CD4-positive, alpha-beta T cell treated with Interleukin-12 subunit alpha and Interleukin-12 subunit beta, for 1 hour (primary cell): Measurements from ENCODE around the gene COL6A3.
"Not testable (repeated sequence)": the region's sequence is repeated elsewhere in the genome, so short reads cannot be mapped to it uniquely, and the experiment has no call there.

Source experiments
- DNase-seq: peaks from one replicate; pipeline ENCODE4 v3.0.0-alpha.2; 2020

The COL6A3 gene

DNA sequence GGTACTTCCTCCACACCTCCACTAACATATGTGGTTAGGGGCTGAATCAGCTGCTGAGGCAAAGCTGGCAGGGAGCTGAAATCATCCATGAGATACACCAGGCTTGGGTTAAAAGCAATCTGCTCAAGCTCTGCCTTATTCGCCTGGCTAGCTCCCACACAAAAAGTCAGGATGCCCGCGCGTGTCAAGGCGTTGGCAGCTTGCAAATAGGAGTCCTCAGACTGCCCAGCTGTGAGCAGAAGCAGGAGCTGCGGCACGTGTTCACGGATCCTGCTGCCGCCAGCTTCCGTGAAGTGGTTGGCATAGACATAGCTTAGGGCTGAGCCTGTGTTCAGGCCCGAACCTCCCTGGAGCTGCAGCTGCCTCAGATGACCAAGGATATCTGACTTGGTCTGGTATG, 35.3 kb downstream of the COL6A3 start:
- no peak for DNase-seq

DNA sequence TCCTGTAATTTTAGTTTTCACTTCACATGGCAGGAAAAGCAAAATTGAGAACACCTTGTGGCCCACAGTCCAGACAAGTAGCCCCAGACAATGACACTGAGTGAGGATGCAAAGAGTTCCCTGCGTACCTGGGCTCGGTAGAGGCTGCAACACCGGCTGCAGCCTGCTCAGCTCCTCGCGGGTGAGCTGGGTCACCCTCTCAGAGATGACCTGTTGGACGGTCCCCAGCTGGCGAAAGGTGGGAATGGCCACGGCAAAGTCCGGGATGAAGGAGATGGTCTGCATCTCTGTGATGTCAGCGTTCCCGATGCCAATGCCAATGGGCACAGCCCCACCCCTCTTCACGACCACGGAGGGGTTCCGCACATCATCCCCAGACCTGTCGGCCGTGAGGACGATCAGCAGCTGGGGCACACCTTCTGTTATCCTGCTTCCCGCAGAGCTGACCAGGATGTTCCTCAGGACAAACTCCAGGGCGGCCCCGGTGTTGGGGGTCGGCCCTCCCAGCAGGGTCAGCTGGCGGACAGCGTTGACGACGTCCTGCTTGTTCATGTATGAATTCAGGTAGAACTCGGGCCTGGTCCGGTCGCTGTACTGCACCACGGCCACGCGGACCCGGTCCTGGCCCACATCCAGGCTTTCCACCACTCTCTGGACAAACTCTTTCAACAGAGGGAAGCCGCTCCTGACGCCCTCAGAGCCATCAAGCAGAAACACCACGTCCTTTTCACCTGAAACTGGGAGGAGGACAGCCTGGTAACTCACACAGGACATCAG, 39.5 kb downstream of the COL6A3 start:
- DNase-seq = no peak

DNA sequence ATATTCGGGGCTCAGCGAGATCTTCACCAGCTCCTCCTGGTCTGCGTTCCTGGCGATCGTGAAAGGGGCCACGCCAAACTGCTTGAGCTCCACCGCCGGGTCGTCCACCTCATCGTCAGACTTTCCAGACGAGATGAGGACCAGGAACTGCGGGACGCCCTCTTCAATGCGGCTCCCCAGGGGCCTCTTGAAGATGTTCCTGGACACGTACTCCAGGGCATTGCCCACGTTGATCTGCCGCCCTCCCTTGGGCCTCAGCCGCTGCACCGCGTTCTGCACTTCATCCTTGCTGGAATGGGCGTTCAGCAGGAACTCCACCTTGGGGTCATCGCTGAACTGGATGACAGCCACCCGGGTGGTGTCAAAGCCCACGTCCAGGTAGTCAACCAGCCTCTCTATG, 42.1 kb downstream of the COL6A3 start:
- no peak for DNase-seq

DNA sequence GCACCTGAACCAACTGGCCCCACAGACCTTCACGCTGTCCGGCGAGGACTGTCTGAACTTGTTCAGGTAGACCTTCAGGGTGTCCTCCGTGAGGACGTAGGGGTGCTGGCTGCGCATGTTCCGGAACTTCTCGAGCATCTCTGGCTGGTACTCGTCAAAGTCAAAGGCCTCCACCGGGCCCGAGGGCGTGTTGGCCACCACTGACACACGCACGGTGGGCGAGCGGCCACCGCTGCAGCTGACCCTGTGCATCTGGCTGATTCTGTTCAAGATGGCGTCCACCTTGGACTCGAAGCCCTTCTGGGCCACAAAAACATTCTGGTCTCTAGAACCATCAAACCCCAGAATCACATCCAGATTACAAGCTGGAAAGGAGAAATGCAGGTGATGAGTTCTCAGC, 48.3 kb downstream of the COL6A3 start:
- no peak for DNase-seq

DNA sequence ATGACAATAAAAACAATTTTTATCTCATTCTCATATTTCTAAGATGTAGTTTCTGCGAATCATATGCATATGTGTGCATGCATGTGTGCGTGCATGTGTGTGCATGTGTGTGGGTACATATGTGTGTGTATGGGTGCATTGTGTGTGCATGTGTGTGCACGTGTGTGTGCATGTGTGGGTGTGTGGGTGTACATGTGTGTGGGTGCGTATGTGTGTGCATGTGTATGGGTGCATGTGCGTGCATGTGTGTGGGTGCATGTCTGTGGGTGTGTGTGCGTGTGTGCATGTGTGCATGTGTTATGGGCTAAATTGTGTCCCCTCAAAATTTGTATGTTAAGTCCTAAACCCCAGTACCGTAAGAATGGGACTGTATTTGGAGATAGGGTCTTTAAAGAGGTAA, 49.3 kb downstream of the COL6A3 start:
- DNase-seq = no peak

DNA sequence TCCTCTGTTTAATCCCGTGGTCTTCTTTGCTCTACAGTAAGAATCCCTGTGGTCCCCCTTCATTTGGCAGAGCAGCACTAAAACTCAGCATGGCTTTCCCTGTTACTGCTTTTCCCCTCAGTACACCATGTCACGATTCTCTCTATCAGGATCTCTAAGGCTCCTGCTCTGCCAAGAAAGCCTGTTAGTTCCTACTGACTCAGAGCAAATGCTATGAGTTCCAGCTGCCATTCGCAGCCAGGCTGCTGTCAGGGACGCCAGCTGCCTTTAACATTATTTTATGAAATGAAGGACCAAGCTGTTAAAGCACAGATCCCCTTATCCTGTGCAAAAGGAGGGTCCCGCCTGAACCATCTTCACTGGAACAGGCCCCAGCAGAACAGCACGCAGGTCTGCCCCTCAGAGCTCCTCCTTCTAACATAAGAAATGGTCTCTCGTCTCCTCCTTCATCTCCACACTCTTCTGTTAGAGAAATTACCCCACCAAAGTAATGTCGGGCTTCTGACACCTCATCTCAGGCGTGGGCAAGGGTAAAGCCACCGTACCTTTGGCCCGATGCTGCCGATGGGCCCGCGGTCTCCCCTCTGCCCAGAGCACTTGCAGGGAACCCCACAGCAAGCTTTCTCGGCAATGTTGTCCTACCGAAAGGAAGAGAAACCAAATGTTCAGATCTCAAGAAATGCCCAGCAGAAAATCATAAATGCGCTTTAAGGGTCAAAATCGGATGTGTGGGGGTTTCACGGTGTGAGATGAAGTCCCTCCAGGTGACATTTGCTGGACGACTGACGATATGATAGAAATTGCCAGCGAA, 52.6 kb downstream of the COL6A3 start:
- DNase-seq = no peak

DNA sequence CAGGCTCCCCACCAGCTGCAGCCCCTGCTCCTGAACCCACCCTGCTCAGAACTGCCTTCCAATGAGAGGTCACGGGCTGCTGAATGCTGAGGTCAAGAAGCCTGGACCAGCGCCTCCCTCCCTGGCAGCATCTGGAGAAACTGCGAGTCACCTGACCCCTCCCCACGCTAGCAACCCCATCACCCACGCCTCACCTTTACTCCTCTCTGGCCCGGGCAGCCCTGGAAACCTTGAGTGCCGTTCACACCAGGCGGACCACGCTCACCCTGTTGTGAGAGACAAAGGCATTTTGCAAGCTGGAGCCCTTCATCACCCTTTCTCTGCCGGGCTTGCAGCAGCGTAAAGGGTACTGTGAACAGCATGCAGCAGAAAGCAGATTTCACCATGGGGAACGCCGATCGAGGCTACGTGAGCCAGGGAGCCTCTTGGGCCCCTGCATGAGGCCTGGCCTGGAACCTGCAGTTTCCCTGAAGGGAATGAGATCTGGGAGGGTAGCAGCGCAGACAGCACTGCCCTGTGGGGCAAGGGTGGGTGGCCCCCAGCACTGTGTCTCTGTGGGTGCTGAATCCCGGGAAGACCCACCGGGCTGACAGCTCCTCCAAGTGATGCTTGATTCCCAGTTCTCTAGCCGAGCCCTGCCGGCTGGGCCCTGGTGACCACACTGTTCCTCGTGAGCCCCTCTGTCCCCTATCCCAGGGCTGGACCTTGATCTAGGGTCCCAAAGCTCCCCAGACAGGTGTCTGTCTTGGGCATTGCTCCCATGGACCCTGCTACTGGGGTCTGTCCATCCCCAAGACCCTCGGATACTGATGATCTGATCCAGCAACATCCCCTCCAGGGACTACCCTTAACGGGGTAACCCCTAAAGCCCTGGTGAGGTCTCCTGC, 53.8 kb downstream of the COL6A3 start:
- DNase-seq = no peak

DNA sequence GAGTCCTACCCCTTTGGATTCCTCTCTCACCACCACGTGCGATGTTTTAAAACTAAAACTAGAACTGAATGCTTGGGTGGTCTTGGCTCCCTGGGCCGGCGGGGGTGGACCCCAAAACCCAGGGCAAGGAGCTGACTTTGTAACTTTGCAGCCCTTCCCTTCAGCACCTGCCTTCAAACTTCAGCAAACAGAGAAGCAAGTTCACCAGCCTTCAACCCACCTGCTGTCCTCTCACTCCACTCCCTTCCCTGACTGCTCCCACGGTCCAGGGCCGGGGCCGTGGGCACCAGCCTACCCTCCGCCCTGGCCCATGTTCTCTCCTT, 54.5 kb downstream of the COL6A3 start:
- no peak for DNase-seq

DNA sequence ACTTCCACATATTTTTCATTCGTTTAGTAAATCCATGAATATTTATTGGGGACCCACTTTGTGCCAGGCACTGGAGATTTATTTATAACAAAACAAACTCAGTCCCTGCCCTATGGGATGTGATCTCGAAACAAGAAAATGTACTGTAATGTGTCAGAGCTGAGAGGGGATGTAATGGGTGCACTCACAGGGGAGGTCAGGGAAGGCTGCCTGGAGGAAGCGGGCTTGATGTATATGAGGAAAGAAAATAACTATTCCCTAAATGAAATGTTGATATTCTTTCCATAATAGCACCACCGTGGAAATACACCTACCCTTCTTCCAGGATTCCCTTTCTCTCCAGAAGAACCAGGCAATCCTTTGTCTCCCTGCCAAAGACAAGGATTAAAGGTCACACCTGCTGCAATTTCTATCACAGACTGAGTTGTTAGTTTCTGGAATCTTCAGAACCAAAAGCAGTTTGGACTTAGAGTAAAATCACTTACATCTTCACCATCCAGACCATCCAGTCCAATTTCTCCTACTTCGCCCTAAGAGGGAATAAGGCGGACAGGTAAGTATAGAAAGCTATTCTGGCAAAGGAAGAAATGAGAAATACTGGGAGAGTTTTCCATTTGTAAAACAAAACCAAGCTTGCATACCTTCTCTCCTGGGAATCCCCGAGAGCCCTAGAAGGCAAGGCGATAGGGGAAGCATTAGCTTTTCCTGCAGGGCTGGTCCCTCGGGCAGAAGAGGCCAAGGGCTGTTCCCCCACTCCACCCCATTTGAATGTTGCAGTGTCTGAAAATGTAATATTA, 55.0 kb downstream of the COL6A3 start:
- DNase-seq = no peak

DNA sequence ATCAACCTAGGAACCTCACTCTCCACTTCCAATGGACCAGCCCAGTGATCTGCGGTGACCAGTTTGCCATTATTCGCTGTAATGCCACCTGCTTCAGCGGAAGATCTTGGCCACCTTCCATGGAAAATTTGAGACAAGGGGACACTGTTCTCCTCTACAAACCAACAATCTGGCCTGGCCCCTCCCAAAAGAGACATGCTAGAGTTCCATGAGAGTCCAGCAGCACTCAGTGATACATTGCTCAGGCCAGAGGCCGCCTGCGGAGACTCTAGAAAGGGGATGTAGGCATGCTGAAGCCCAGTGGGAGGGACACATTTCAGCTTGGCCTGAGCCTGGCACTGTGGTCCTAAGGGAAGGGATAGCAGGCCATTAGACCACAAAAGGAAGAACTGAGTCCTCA, 58.3 kb downstream of the COL6A3 start:
- no peak for DNase-seq

DNA sequence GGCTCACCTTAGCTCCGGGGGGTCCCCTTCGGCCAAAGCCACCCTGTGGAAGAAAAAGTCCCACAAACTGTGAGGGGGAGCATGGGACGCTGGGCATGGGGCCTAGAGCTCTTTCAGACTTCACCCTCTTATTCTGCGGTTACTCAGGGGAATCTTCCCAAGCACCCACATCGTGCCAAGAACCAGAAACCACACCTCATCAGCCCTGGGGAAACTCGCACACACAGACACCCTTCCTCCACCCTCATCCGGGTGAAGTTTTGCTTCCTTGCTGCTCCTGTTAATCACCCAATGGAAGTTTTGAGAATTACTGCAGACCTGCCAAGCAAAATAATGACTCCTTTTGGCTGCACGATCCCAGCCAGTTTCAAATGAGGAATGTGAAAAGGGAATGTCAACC, 59.1 kb downstream of the COL6A3 start:
- no peak for DNase-seq

DNA sequence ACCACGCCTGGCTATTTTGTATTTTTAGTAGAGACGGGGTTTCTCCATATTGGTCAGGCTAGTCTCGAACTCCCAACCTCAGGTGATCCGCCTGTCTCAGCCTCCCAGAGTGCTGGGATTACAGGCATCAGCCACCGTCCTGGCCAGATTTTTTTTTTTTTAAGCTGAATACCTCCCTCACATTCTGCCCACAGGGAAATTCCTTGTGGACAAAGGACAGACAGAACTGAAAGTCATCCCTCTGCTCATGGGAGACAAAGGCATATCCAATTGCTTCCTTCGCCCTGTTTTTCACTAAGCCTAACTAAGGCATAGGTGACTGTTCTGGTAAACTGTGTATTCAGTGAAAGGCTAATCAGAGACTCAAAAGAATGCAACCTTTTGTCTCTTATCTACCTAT, 59.8 kb downstream of the COL6A3 start:
- DNase-seq = not testable (repeated sequence)

DNA sequence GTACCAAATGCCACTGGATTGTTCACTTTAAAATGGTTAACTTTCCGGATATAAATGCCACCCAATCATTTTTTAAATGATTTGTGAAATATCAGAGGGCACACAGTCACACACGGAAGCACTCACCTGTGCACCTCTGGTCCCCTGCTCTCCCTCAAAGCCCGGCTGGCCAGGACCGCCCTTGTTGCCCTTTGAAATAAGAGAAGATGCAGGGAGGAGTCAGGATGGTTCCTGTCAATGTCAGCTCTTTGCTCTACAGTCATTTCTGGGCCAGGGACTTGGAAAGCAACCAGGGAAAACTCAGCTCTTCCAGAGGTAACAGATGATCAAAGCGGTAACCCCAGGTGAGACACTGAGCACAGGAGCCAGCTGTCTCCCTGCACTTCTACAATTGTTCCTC, 60.7 kb downstream of the COL6A3 start:
- DNase-seq = no peak

DNA sequence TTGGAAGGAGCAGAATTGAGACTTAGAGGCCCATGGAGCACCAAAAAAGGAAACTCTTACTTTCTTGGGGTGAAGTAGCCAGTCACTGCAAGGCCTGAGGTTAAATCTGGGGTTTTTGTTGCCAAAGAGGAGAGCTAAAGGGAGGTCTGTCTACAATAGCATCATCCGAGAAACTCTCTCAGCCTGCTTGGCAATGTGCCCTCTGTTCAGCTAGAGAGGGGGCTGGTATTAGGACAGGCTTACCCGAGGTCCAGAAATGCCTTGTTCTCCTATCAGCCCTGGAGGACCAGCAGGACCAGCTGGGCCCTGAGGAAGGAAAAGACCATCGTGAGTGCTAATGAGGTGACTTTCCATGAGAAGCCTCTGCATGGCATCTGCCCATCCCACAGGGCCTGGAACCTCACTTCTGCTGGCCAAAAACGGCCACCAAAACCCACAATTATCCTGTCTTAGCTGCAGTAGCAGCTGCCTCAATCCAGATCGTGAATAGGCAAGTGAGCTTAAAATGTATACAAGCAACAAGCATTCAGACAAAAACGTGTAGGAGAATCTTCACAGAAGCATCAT, 61.6 kb downstream of the COL6A3 start:
- no peak for DNase-seq

DNA sequence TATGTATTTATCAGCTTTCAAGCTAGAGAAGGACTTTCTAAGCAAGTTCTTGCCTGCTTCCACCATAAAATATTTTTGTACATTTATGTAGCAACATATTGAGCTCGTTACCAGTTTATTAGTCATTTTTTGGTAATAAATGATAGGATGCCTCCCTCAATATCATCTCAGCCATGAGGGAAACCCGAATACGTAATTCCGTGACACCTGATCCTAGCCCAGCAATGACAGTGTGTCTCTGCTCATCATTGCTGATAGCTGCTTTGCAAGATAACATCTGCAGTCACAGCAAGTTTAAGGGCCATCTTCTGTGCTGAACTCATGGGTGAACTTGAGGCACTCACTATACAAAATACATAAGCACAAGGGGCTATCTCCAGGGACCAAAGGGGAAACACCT, 62.2 kb downstream of the COL6A3 start:
- no peak for DNase-seq

DNA sequence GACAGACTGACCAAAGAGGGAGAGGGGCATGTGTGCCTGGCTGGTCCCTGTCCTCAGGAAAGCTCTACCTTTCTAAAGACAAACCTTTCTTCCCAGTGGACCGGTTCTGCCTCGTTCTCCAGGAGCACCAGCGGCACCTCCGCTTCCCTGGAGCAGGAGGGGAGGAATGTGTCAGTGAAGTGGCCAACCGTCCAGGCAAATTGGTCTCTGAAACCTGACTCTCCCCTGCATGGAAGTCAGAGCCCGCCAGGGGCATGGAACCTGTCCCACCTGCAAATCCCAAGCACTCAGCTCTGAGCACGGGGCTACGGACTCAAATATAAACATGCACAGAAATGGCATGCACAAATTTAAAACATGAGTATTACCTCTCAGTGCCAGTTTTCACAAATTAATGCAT, 62.9 kb downstream of the COL6A3 start:
- no peak for DNase-seq

DNA sequence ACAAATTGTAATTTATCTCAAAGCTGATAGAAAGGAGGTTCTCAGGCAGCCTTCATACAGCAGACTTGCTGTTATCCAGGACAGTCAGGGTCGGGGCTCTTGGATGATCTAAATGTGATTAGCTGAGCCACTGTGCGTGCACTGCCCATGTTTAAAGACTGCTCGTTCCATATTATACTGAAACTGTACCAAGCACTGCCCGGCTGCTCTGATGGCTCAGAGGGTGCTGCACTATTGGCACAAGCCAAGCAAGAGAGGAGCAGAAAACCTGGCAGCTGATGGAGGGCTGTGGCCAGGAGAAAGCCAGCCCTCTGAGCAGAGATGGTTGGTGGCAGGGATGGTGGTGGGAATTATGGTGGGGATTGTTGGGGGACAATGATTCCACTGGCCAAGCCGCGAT, 63.4 kb downstream of the COL6A3 start:
- DNase-seq = no peak

DNA sequence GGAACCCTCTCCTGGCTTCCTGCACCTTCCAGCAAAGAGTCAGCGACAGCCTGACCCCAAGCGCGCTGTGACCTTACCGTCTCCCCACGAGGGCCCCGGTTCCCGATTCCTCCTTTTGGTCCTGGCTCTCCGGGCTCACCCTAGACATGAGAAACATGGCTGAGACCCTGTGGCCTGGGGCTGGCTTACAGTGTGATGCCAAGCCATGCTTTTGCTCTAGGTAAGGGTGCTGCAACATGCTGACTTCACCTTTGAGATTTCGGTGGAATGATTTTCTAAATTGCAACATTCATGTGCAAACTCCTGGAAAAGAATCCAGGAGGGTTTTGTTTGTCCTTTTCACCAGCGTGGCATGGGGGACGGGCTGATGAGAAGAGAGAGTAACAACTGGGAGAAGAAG, 63.9 kb downstream of the COL6A3 start:
- DNase-seq = no peak

DNA sequence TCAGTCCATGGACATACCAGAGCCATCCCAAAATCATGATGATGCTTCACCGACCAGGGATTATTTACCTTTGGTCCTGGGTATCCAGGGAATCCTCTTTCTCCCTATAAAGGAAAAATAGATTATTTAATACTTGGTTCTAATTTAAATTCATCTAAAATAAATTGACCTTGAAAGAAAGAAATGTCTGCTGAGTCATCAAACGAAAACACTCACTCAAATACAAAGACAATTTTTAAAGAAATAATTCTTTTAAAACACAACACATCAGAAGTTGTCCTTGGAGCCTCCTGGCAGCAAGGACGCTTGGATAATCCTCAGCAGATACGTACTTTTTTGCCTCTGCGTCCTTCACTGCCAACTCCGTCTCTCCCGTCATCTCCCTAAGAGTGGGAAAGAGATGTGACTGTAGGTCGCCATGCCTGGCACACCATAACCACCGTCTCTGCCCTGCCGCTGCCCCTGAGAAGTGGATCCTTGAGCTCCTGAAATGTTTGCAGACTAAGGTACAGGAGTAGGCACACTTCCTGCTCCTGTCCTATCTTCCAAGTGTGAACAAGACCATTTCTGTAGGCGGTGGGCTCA, 65.6 kb downstream of the COL6A3 start:
- DNase-seq = no peak

DNA sequence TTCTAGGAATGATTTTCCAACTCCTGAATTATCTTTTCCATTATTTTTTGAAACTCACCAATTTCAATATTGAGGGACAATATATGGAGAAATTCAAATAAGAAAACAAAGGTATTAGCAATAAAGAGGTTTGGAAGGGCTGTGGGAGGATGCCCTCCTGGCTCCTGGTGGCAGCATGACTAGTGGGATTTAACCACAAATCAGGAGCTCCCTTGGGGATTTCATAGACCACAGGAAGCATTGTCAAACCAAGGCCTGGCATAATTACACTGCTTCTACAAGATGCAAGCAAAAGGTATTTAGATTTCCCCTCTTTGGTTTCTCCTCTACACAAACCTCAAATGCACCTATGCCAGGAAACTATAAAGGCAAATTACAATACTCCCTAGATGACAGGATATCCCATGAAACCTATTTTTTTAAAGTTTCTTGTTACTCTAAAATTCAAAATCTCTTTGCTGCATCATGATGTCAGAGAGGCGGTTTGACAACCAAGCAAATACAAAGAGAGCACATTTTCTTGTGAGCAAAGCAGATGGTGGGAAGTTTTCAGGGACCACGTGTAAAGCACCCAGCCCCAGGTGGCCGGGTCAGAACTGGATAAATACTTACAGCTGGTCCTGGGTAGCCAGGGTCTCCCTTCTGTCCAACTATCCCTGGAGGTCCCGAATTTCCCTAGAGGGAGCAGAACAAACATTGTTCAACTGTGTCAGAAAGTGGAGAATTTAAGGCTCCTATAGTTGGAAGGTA, 67.9 kb downstream of the COL6A3 start:
- no peak for DNase-seq

DNA sequence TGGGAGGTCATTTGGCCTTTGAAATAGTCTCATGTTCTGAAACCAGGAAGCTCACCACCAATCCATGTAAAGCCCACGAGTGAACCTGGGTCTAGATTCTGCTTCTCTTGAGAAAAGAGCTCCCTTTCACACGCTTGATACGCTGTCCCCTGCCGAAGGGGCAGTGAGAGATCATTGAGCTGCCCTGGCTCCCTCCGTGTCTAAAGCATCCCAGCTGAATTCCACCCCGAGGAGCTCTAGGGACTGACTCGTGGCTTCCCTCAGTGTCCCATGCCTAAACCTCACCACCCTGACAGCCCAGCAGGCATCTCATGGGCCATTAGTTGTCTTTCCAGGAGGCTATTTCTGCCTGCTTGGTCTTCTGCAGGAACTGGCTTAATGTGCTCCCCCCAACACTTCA, 68.6 kb downstream of the COL6A3 start:
- DNase-seq = no peak
